Bronchial epithelial cell (primary cell): Measurements from ENCODE around the gene SNX30. TPM values are rescaled to one million over a fixed set of nuclear protein-coding genes. Genes with fewer than 3 reads are reported as not detected.

Experiments used
- DNase-seq: peaks from one replicate; pipeline ENCODE4 v3.0.0-alpha.2; 2010; ENCODE audit warnings: low read depth
- FAIRE-seq: peaks from 2 replicates; lab custom pipeline; 2011; peaks lifted over from hg19 to GRCh38; lab: Jason Lieb, UNC
- H3K27me3 ChIP-seq: 2 replicates; pipeline ENCODE4 v1.5.1; 2011; ENCODE audit warnings: low read length; ENCODE audit not compliant: control insufficient read depth, insufficient read depth
- H3K36me3 ChIP-seq: 2 replicates; pipeline ENCODE4 v1.5.1; 2011; ENCODE audit warnings: low read length; ENCODE audit not compliant: control insufficient read depth, insufficient read depth
- H3K4me3 ChIP-seq: 2 replicates; pipeline ENCODE4 v1.5.1; 2011; ENCODE audit warnings: mild to moderate bottlenecking, low read depth, low read length, control low read depth
- CTCF ChIP-seq: IDR thresholded peaks from 2 replicates; pipeline ENCODE4 v1.5.1; 2011; ENCODE audit warnings: mild to moderate bottlenecking, moderate library complexity, low read length, control low read depth, inconsistent platforms; ENCODE audit not compliant: insufficient read depth, severe bottlenecking
- total RNA-seq: library from RNA; depleted of rRNA; stranded (reverse); fragments of >200 nt; gene quantifications from 2 replicates; pipeline ENCODE4 v1.2.1, GENCODE V29; 2014

SNX30 gene
- total RNA-seq, 1 donor from 2014 or later, result 13.2 TPM

GRCh38 chr9:112754578-112754977 is 4.0 kb downstream of the SNX30 start:
- FAIRE-seq (no peak), DNase-seq (peak; percentile 71)
- H3K27me3 ChIP-seq, result no peaks in the 10 kb centered on the region
- no peak for TF ChIP-seq CTCF
- H3K4me3 ChIP-seq, result no peak overlapping the region
- no peaks in the 10 kb centered on the region for H3K36me3 ChIP-seq

DNA sequence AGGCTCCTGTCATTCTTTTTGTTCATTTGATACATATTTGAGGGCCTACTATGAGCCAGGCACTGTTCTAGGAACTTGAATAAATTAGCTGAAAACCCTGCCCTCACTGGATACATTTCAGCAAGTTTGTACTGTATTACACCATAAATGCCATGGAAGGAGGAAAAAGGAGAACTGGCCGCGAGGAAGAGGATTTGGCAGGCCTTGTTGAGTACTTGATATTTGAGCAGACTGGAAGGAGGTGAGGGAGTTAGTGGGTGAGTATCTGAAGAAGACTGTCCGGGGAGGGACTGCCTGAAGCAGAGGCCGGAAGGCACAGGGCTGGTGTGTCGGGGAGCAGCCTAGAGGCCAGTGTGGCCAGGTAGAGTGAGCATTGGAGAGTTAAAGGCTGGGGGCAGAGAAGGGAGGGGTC is 4.5 kb downstream of the SNX30 start:
- Histone ChIP-seq H3K36me3 (no peaks in the 10 kb centered on the region), H3K4me3 (no peak overlapping the region), H3K27me3 (no peaks in the 10 kb centered on the region)
- DNase-seq (no peak), FAIRE-seq (no peak)
- TF ChIP-seq CTCF, result no peak

DNA sequence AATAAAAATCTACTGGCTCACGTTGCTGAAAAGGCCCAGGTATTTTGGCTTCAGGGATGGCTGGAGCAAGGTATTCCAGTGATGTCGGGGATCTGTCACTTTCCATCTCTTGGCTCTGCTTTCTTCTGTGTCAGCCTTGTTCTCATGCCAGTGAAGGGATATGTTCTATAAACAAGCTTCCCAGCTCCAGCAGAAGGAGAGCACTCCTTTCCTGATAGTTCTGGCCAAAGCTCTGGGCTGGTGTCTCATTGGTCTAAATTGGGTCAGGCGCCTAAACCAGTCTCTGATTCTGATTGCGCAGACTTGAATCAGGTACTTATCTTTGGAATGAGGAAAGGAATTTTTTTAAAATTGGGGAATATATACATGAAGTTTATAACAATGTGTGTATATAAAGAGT is 5.1 kb downstream of the SNX30 start:
- FAIRE-seq (no peak), DNase-seq (no peak)
- Histone ChIP-seq H3K4me3 (no peak overlapping the region), H3K36me3 (no peaks in the 10 kb centered on the region), H3K27me3 (no peaks in the 10 kb centered on the region)
- TF ChIP-seq CTCF, result no peak

- DNase-seq (no peak), FAIRE-seq (no peak)
- H3K4me3 ChIP-seq, result no peak overlapping the region
- H3K27me3 ChIP-seq, result no peaks in the 10 kb centered on the region
- H3K36me3 ChIP-seq, result no peaks in the 10 kb centered on the region
- TF ChIP-seq CTCF, result no peak
Observed at GRCh38 chr9:112757282-112757883, 6.8 kb downstream of the SNX30 start.

- FAIRE-seq, result no peak
- no peak for TF ChIP-seq CTCF
Observed at GRCh38 chr9:112757940-112758339, 7.4 kb downstream of the SNX30 start.

DNA sequence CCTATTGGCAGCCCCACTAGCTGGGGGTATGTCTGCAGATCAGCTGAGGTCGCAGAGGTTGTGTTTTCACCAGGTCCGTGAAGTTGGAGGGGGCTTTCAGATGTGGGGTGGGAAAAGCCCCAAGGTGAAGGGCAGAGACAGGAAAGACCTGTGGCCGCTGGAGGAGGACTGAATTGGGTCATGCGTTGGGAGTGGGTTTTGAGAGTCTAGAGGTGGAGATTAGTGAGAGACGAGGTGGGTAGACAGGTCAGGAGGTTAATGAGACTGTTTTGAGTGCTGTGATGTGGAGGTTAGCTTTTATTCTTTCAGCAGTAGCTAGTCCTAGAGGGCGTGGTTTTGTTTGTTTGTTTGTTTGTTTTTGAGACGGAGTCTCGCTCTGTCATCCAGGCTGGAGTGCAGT is 10.3 kb downstream of the SNX30 start:
- Histone ChIP-seq H3K36me3 (no peaks in the 10 kb centered on the region), H3K4me3 (no peak overlapping the region), H3K27me3 (no peaks in the 10 kb centered on the region)
- FAIRE-seq (no peak), DNase-seq (no peak)
- TF ChIP-seq CTCF, result no peak

More at GRCh38 chr9:112757940-112758339, 7.4 kb downstream of the SNX30 start:
- no peaks in the 10 kb centered on the region for H3K27me3 ChIP-seq
- no peaks in the 10 kb centered on the region for H3K36me3 ChIP-seq
- no peak for DNase-seq
- H3K4me3 ChIP-seq, result no peak overlapping the region
